Adrenal gland (tissue), 12 donors: ENCODE data around the gene A4GALT. TPM values are rescaled to one million over a fixed set of nuclear protein-coding genes. Genes with fewer than 3 reads are reported as not detected.
"Not testable (repeated sequence)": the region's sequence is repeated elsewhere in the genome, so short reads cannot be mapped to it uniquely, and the experiment has no call there.

Experiments used
- DNase-seq, 7 donors: peaks; one replicate each; pipeline ENCODE4 v3.0.0-alpha.2; 2019 to 2020
- H3K27ac ChIP-seq, 5 donors: fragments of 200-600 bp; sonication (generic) in 4 of 5; 1 replicate in 3 of 5; 2 replicates in 2 of 5; pipeline versions ENCODE4 v1.5.1 to v1.8.0; 2016 to 2020; ENCODE audit warnings: mild to moderate bottlenecking in 1 of 5
- H3K27me3 ChIP-seq: fragments of 200-600 bp; 2 replicates; pipeline ENCODE4 v1.8.0; 2021
- H3K36me3 ChIP-seq, 2 donors: fragments of 200-600 bp; replicated peaks in 1 of 2; 1 replicate in 1 of 2; 2 replicates in 1 of 2; pipeline versions ENCODE4 v1.5.1 to v1.8.0; 2018 to 2022
- H3K4me1 ChIP-seq, 2 donors: fragments of 200-600 bp; replicated peaks in 1 of 2; 1 replicate in 1 of 2; 2 replicates in 1 of 2; pipeline versions ENCODE4 v1.5.1 to v1.8.0; 2018 to 2021
- H3K4me3 ChIP-seq, 4 donors: fragments of 200-600 bp; sonication (generic) in 3 of 4; one replicate each; pipeline ENCODE4 v1.5.1; 2016 to 2018
- H3K9me3 ChIP-seq, 3 donors: fragments of 200-600 bp; sonication (generic) in 1 of 3; replicated peaks in 1 of 3; 1 replicate in 2 of 3; 2 replicates in 1 of 3; pipeline versions ENCODE4 v1.5.1 to v1.8.0; 2016 to 2021
- CTCF ChIP-seq, 6 experiments: fragments of 450-650 bp in 4 of 6; fragments of 200-600 bp in 2 of 6; sonication (generic) in 1 of 6; IDR thresholded peaks; 1 replicate in 5 of 6; 2 replicates in 1 of 6; pipeline versions ENCODE4 v1.5.1 to v1.8.0; 2016 to 2021; ENCODE audit warnings: antibody characterized with exemption in 6 of 6, mild to moderate bottlenecking in 2 of 6, moderate library complexity in 1 of 6
- POLR2A ChIP-seq, 2 donors: fragments of 450-650 bp; IDR thresholded peaks; one replicate each; pipeline ENCODE4 v1.6.1; 2017; ENCODE audit warnings: antibody characterized with exemption in 2 of 2, mild to moderate bottlenecking in 2 of 2, moderate library complexity in 1 of 2
- WGBS, 4 donors: extraction: QIAGEN DNeasy Blood & Tissue Kit in 2 of 4; methylation state at CpG; one replicate each; pipeline versions ENCODE4 v1.1.5 to v1.1.7; 2013 to 2017; 5-methylcytosine and 5-hydroxymethylcytosine counted together
- intact Hi-C, 2 donors: fragments of 100-400 bp; cut with DNase I; formaldehyde crosslinking; loops; one replicate each; pipeline versions ENCODE4 v1.14.1 to v1.15.0; 2022 to 2023
- polyA plus RNA-seq, 3 donors: library from polyadenylated mRNA; stranded (reverse); fragments of 200-250 nt in 2 of 3; fragments of 350-450 nt in 1 of 3; fragmentation: Illumina TruSeq in 1 of 3; extraction: RNeasy Lipid Tissue Mini Kit (QIAGEN cat#74804) in 1 of 3; gene quantifications; one replicate each; pipeline ENCODE4 v1.2.3, GENCODE V29; 2013 to 2014
- total RNA-seq, 9 donors: library from RNA; depleted of rRNA in 4 of 9; stranded (reverse); fragments of >200 nt in 4 of 9; fragments of 120-200 nt in 1 of 9; fragmentation: NEBNext Ultra II Directional in 1 of 9; extraction: Animal tissue kit (Norgen Biotek cat#: 25700) in 1 of 9; gene quantifications; one replicate each; pipeline versions ENCODE4 v1.1.0 to v1.2.4, GENCODE V29; 2013 to 2023
- donor health status: healthy with polysubstance abuse.
- donor health status: Bipolar disorder and iron deficiency.
- donor health status: DM: yes; HTN: yes; CAD: no.
- donor health status: DM: no; HTN: no; CAD: no.
- donor health status: DM: no; HTN: no; CAD: no.
- donor health status: DM: yes; HTN: yes; CAD: no.

A4GALT gene
- total and polyA plus RNA-seq, 12 donors: 1.9 to 29.8 (median 17.4) TPM

GRCh38 chr22:42679691-42680090, 41.0 kb downstream of the A4GALT start:
- no peak for DNase-seq
- no peaks in the 10 kb centered on the region for H3K36me3 ChIP-seq
- intact Hi-C loops: no loop called here
- TF ChIP-seq CTCF (IDR thresholded peaks at IDR 0.05): no peak
- no peak for TF ChIP-seq POLR2A (IDR thresholded peaks at IDR 0.05)
- no peaks in the 10 kb centered on the region for H3K27me3 ChIP-seq
- H3K9me3 ChIP-seq: no peaks in the 10 kb centered on the region
- WGBS, 4 donors: 88 to 94% (median 90%) methylated on average over 4 of the region's 4 CpGs
- no peak overlapping the region for H3K27ac ChIP-seq
- H3K4me3 ChIP-seq: no peak overlapping the region
- H3K4me1 ChIP-seq: peaks cover 0 to 20% of the 10 kb centered on the region in 2 donors

GRCh38 chr22:42678894-42679293, 41.8 kb downstream of the A4GALT start:
- intact Hi-C loops: no loop called here
- Histone ChIP-seq H3K27ac (no peak overlapping the region), H3K4me1 (peaks cover 0 to 17% of the 10 kb centered on the region in 2 donors), H3K36me3 (no peaks in the 10 kb centered on the region), H3K4me3 (no peak overlapping the region), H3K9me3 (no peaks in the 10 kb centered on the region), H3K27me3 (no peaks in the 10 kb centered on the region)
- no peak for DNase-seq
- 75 to 100% (median 88%) methylated on average over 1 of the region's 1 CpG for WGBS, 4 donors
- TF ChIP-seq POLR2A (IDR thresholded peaks at IDR 0.05) (no peak), CTCF (IDR thresholded peaks at IDR 0.05) (no peak)

- 76 to 83% (median 81%) methylated on average over 4 of the region's 4 CpGs for WGBS, 4 donors
- H3K4me1 ChIP-seq: peaks cover 0 to 16% of the 10 kb centered on the region in 2 donors
- H3K9me3 ChIP-seq, DNase-seq, H3K36me3 ChIP-seq, intact Hi-C loops, H3K27me3 ChIP-seq, H3K27ac ChIP-seq, H3K4me3 ChIP-seq: not testable (repeated sequence)
These were observed 42.7 kb downstream of the A4GALT start for GRCh38 chr22:42677936-42678335.

GRCh38 chr22:42676059-42676607, 44.5 kb downstream of the A4GALT start:
- H3K4me1 ChIP-seq: peaks cover 0 to 16% of the 10 kb centered on the region in 2 donors
- intact Hi-C loops: no loop called here

More at GRCh38 chr22:42676059-42676607, 44.5 kb downstream of the A4GALT start:
- no peak for DNase-seq
- Histone ChIP-seq H3K27me3 (no peaks in the 10 kb centered on the region), H3K4me3 (no peak overlapping the region), H3K36me3 (no peaks in the 10 kb centered on the region), H3K9me3 (no peaks in the 10 kb centered on the region), H3K27ac (peak overlapping the region in 3 of 5 donors; percentile 31 to 84 (median 56))
- TF ChIP-seq CTCF (IDR thresholded peaks at IDR 0.05) (no peak), POLR2A (IDR thresholded peaks at IDR 0.05) (no peak)
- 46 to 62% (median 54%) methylated on average over 7 of the region's 7 CpGs for WGBS, 4 donors
